HG02885 (cell line): ENCODE data around the gene FAM72C.
"Not testable (repeated sequence)": the region's sequence is repeated elsewhere in the genome, so short reads cannot be mapped to it uniquely, and the experiment has no call there.

Experiments
- ATAC-seq: cut with Tn5 transposase; IDR thresholded peaks from one replicate; pipeline ENCODE4 v1.9.1; 2021; ENCODE audit warnings: mild to moderate bottlenecking; ENCODE audit not compliant: unreplicated experiment, poor library complexity

Gene FAM72C

DNA sequence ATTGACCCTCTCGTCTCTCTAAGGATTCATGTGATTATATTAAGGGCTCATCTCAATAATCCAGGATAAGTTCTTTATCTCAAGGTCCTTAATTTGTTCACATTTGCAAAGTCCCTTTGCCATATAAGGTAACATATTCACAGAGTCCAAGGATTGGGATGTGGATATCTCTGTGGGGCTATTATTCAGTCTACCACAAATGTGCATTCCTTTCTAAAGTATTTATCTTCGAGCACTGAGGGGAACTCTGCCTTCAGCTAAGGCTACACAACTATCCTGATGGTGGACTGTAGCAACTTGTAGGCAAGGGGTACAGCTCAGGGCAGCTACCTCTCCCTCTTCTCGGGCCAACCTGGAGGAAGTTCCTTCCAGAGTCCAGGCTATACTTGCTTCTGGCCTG, 53.2 kb downstream of the FAM72C start:
- ATAC-seq: not testable (repeated sequence)

DNA sequence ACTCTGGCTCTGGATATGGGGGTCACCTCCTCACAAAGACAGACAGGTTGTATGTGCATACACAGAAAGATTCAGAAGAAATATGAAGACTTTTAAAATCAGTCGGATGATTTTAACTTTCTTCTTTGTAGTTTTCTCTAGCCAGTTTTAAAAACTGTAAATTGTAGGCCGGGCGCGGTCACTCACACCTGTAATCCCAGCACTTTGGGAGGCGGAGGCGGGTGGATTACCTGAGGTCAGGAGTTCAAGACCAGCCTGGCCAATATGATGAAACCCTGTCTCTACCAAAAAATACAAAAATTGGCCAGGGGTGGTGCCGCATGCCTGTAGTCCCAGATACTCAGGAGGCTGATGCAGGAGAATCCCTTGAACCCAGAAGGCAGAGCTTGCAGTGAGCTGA, 58.1 kb downstream of the FAM72C start:
- not testable (repeated sequence) for ATAC-seq
